Activated CD8-positive, alpha-beta memory T cell treated with anti-CD3 and anti-CD28 coated beads for 48 hours (primary cell): ENCODE measurements around the gene GIT2.
"Not testable (repeated sequence)": the region's sequence is repeated elsewhere in the genome, so short reads cannot be mapped to it uniquely, and the experiment has no call there.

Source experiments
- DNase-seq, 3 experiments: peaks; one replicate each; pipeline ENCODE4 v3.0.0-alpha.2; 2020; ENCODE audit warnings: low read depth in 2 of 3, low spot score in 2 of 3

The GIT2 gene

GRCh38 chr12:109893261-109893995 lies 102.7 kb downstream of the GIT2 start:
- DNase-seq, result no peak

DNA sequence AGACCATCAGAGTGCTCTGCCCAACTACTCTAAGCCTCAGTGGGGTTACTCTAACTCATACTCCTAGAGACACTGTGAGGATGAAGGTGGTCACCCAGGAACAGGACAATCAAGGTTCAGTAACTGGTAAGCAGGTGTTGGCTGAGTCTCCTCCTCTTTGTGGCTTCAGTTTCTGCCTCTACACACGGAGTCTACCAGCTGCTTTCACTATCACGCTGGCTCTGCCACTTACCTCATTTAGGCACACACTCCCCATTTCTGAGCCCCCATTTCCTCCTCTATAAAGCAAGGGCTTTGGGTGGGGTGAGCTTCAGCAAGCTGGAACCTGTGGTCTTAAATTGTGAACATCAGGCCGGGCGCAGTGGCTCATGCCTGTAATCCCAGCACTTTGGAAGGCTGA lies 103.4 kb downstream of the GIT2 start:
- DNase-seq, result no peak

- no peak for DNase-seq
Observed at GRCh38 chr12:109892165-109892715, 103.9 kb downstream of the GIT2 start.

DNA sequence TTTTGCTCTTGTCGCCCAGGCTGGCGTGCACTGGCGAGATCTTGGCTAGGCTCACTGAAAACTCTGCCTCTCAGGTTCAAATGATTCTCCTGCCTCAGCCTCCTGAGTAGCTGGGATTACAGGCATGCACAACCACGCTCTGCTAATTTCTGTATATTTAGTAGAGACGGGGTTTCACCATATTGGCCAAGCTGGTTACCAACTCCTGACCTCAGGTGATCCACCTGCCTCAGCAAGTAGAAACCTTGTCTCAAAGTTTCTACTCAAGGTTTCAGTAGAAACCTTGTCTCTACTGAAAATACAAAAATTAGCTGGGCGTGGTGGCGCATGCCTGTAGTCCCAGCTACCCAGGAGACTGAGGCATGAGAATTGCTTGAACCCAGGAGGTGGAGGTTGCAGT lies 104.4 kb downstream of the GIT2 start:
- DNase-seq, result not testable (repeated sequence)

GRCh38 chr12:109890620-109891170 lies 105.5 kb downstream of the GIT2 start:
- no peak for DNase-seq

DNA sequence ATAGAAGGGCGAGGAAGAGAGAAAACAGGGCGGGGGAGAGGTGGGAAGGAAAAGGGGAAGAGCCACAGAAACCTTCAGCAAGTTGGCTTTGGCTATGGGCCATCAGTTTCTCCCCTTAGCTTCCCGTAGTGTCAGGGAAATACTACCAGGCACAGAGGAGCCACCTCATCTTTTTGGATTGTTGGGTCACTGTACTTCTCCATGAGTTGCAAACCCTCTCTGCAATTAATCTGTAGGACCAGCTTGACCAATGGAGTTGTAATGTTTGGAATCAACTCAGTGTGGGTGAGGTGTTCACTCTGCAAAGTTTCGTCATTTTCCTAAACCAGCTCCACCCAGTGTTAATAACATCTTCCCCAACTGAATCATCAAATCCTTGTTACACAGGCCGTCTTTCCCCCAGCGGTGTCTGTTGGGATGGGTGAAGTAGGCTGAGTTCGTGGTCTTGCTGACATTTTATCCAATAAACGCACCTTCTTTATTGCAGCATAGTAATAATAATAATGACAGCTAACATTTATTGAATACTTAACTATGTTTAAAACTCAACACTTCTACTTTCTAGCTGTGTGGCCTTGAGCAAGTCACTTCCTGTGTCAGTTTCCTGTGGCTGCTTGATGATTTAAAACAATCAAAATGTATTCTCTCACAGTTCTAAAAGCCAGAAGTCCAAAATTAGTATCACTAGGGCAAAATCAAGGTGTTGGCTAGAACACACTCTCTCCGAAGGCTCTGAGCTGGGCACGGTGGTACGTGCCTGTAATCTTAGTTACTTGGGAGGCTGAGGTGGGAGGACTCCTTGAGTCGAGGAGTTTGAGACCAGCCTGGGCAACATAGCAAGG lies 107.8 kb downstream of the GIT2 start:
- DNase-seq, result no peak

GRCh38 chr12:109885616-109886015 lies 110.6 kb downstream of the GIT2 start:
- no peak for DNase-seq

DNA sequence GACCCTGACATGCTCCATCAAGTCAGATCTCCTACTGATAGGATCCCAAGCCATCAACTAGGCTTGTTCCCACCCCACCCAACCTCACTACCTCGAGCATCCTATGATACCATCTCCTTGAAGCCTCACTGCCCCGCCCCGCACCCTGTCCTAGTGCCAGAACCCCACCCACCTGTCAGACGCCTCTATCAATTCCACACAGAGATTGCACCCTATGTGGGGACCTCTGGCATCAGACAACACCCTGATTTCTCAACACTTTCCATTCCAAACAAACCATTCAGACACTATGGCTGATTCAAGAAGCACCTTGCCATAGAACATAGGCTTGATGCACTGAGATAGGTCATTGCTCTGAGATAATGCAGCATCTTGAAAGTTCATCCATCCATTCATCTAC lies 112.7 kb downstream of the GIT2 start:
- no peak for DNase-seq

DNA sequence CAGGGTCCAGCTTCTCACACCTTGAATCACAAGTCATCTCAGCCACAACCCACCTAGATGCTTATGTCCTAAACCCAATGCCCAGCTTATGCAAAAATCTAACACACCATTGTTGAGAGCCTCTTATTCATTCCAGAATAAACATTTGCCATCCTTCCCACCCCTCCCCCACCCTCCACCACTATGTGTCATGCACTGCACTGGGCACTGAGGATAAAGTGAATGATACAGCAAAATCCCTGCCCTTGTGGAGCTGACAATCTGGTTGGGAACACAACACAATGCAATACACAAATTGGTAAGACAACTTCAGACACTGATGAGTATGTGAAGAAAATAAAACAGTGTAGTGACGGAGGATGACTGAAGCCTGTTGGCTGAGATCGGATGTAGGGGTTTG lies 114.4 kb downstream of the GIT2 start:
- no peak for DNase-seq

DNA sequence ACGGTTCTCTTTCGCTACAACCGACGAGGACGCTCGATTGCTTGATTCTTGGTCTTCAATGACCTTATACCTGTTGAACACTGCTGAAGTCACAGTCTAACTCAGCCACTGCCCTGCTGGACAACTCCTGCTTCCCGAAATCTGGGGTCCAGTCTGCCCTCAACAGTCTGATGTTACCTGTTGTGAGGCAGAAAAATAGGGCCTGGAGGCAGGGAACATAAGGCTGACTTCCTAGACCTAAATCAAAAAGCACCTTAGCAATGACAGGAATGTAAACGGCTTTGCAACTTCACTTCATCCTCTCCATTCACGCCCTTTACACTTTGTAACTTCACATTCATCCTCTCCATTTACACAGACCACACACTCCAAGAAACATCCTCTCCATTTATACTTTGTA lies 115.2 kb downstream of the GIT2 start:
- DNase-seq, result no peak

- peak; percentile 53 to 83 (median 66) for DNase-seq
Observed at GRCh38 chr12:109880043-109880931, 115.9 kb downstream of the GIT2 start, which contains the start of gene GLTP. GLTP (minus strand) TSS chr12:109880541; CDS start chr12:109880374, 167 bp downstream.
